ENCODE results near the gene CCZ1. TPM values are rescaled to one million over a fixed set of nuclear protein-coding genes. Genes with fewer than 3 reads are reported as not detected.
"Not testable (repeated sequence)": the region's sequence is repeated elsewhere in the genome, so short reads cannot be mapped to it uniquely, and the experiment has no call there.

CCZ1 gene
- total RNA-seq, 1 experiment from 2014 or later = 80.1 TPM

- not testable (repeated sequence) for H3K4me1 ChIP-seq (replicated peaks); H3K9me3 ChIP-seq (replicated peaks); H3K4me3 ChIP-seq; H3K36me3 ChIP-seq; H3K27me3 ChIP-seq (replicated peaks); DNase-seq (ENCODE audit: low read depth in 1 of 2, low spot score in 2 of 2); H3K27ac ChIP-seq
Observed at GRCh38 chr7:5880106-5880505, 18.4 kb upstream of the CCZ1 start.

GRCh38 chr7:5884431-5884830, 14.1 kb upstream of the CCZ1 start:
- not testable (repeated sequence) for H3K4me1 ChIP-seq (replicated peaks); DNase-seq (ENCODE audit: low read depth in 1 of 2, low spot score in 2 of 2); H3K36me3 ChIP-seq; H3K27me3 ChIP-seq (replicated peaks); H3K9me3 ChIP-seq (replicated peaks); H3K4me3 ChIP-seq; H3K27ac ChIP-seq

- H3K4me3 ChIP-seq; H3K27ac ChIP-seq; DNase-seq (ENCODE audit: low read depth in 1 of 2, low spot score in 2 of 2); H3K27me3 ChIP-seq (replicated peaks); H3K4me1 ChIP-seq (replicated peaks); H3K9me3 ChIP-seq (replicated peaks); H3K36me3 ChIP-seq: not testable (repeated sequence)
Observed at GRCh38 chr7:5888021-5888420, 10.5 kb upstream of the CCZ1 start.

- not testable (repeated sequence) for H3K36me3 ChIP-seq; H3K4me1 ChIP-seq (replicated peaks); H3K27me3 ChIP-seq (replicated peaks); DNase-seq (ENCODE audit: low read depth in 1 of 2, low spot score in 2 of 2); H3K4me3 ChIP-seq; H3K27ac ChIP-seq; H3K9me3 ChIP-seq (replicated peaks)
Observed at GRCh38 chr7:5890244-5890643, 8.3 kb upstream of the CCZ1 start.

- Histone ChIP-seq H3K4me3 (no peak overlapping the region), H3K27me3 (replicated peaks) (no peaks in the 10 kb centered on the region), H3K4me1 (replicated peaks) (no peaks in the 10 kb centered on the region), H3K36me3 (no peaks in the 10 kb centered on the region), H3K9me3 (replicated peaks) (no peaks in the 10 kb centered on the region), H3K27ac (no peak overlapping the region)
- DNase-seq (ENCODE audit: low read depth in 1 of 2, low spot score in 2 of 2) = no peak
Observed at GRCh38 chr7:5892498-5892897, 6.0 kb upstream of the CCZ1 start.

GRCh38 chr7:5897369-5897919, 1.1 kb upstream of the CCZ1 start:
- H3K27me3 ChIP-seq (replicated peaks); H3K9me3 ChIP-seq (replicated peaks); H3K4me1 ChIP-seq (replicated peaks); H3K4me3 ChIP-seq; H3K36me3 ChIP-seq; H3K27ac ChIP-seq: not testable (repeated sequence)
- DNase-seq (ENCODE audit: low read depth in 1 of 2, low spot score in 2 of 2) = peak in 1 of 2 experiments; percentile 13

- not testable (repeated sequence) for H3K4me1 ChIP-seq (replicated peaks); H3K9me3 ChIP-seq (replicated peaks); H3K27me3 ChIP-seq (replicated peaks); H3K4me3 ChIP-seq; H3K36me3 ChIP-seq; H3K27ac ChIP-seq
- DNase-seq (ENCODE audit: low read depth in 1 of 2, low spot score in 2 of 2) = peak in 1 of 2 experiments; percentile 5
Observed at GRCh38 chr7:5903002-5903401, 4.5 kb downstream of the CCZ1 start.

- not testable (repeated sequence) for DNase-seq (ENCODE audit: low read depth in 1 of 2, low spot score in 2 of 2); H3K4me3 ChIP-seq; H3K9me3 ChIP-seq (replicated peaks); H3K36me3 ChIP-seq; H3K27me3 ChIP-seq (replicated peaks); H3K4me1 ChIP-seq (replicated peaks); H3K27ac ChIP-seq
Observed at GRCh38 chr7:5904726-5905125, 6.2 kb downstream of the CCZ1 start.

- not testable (repeated sequence) for H3K27me3 ChIP-seq (replicated peaks); H3K4me1 ChIP-seq (replicated peaks); H3K36me3 ChIP-seq; H3K27ac ChIP-seq; H3K9me3 ChIP-seq (replicated peaks); DNase-seq (ENCODE audit: low read depth in 1 of 2, low spot score in 2 of 2); H3K4me3 ChIP-seq
Observed at GRCh38 chr7:5908835-5909234, 10.3 kb downstream of the CCZ1 start.

GRCh38 chr7:5916529-5916928, 18.0 kb downstream of the CCZ1 start:
- not testable (repeated sequence) for H3K4me1 ChIP-seq (replicated peaks); H3K36me3 ChIP-seq; DNase-seq (ENCODE audit: low read depth in 1 of 2, low spot score in 2 of 2); H3K9me3 ChIP-seq (replicated peaks); H3K27me3 ChIP-seq (replicated peaks); H3K4me3 ChIP-seq; H3K27ac ChIP-seq

- not testable (repeated sequence) for H3K27me3 ChIP-seq (replicated peaks); H3K36me3 ChIP-seq; H3K4me3 ChIP-seq; H3K27ac ChIP-seq; H3K9me3 ChIP-seq (replicated peaks); H3K4me1 ChIP-seq (replicated peaks); DNase-seq (ENCODE audit: low read depth in 1 of 2, low spot score in 2 of 2)
Observed at GRCh38 chr7:5924180-5924579, 25.6 kb downstream of the CCZ1 start.

- H3K4me1 ChIP-seq (replicated peaks); H3K36me3 ChIP-seq; H3K4me3 ChIP-seq; H3K27ac ChIP-seq; H3K27me3 ChIP-seq (replicated peaks); H3K9me3 ChIP-seq (replicated peaks); DNase-seq (ENCODE audit: low read depth in 1 of 2, low spot score in 2 of 2): not testable (repeated sequence)
Observed at GRCh38 chr7:5924630-5925029, 26.1 kb downstream of the CCZ1 start.

- H3K27me3 ChIP-seq (replicated peaks) = not testable (repeated sequence)
Observed at GRCh38 chr7:5926263-5926870, 27.8 kb downstream of the CCZ1 start.

GRCh38 chr7:5930290-5930689, 31.8 kb downstream of the CCZ1 start:
- H3K36me3 ChIP-seq; DNase-seq (ENCODE audit: low read depth in 1 of 2, low spot score in 2 of 2); H3K27me3 ChIP-seq (replicated peaks); H3K4me1 ChIP-seq (replicated peaks); H3K9me3 ChIP-seq (replicated peaks); H3K27ac ChIP-seq; H3K4me3 ChIP-seq: not testable (repeated sequence)

More at GRCh38 chr7:5926263-5926870, 27.8 kb downstream of the CCZ1 start:
- H3K4me3 ChIP-seq; H3K36me3 ChIP-seq; H3K9me3 ChIP-seq (replicated peaks); H3K27ac ChIP-seq; DNase-seq (ENCODE audit: low read depth in 1 of 2, low spot score in 2 of 2); H3K4me1 ChIP-seq (replicated peaks): not testable (repeated sequence)

GRCh38 chr7:5931250-5931649, 32.7 kb downstream of the CCZ1 start:
- peak in 1 of 2 experiments; percentile 45 for DNase-seq (ENCODE audit: low read depth in 1 of 2, low spot score in 2 of 2)
- not testable (repeated sequence) for H3K27ac ChIP-seq; H3K9me3 ChIP-seq (replicated peaks); H3K36me3 ChIP-seq; H3K4me1 ChIP-seq (replicated peaks); H3K4me3 ChIP-seq; H3K27me3 ChIP-seq (replicated peaks)

All from SJSA1 (cell line).